Stimulated activated CD8-positive, alpha-beta memory T cell treated with anti-CD3 and anti-CD28 coated beads, Interleukin-12 subunit alpha, Interleukin-12 subunit beta, amount 100 ng/mL, for 24 hours (primary cell): ENCODE results near the gene DRD5.

Experiments used
- DNase-seq: peaks from one replicate; pipeline ENCODE4 v3.0.0-alpha.2; 2020; ENCODE audit errors: extremely low read depth

DRD5 gene

GRCh38 chr4:9816285-9816684 is 34.9 kb downstream of the DRD5 start:
- DNase-seq, result no peak

GRCh38 chr4:9820343-9820742 is 38.9 kb downstream of the DRD5 start:
- DNase-seq, result no peak

DNA sequence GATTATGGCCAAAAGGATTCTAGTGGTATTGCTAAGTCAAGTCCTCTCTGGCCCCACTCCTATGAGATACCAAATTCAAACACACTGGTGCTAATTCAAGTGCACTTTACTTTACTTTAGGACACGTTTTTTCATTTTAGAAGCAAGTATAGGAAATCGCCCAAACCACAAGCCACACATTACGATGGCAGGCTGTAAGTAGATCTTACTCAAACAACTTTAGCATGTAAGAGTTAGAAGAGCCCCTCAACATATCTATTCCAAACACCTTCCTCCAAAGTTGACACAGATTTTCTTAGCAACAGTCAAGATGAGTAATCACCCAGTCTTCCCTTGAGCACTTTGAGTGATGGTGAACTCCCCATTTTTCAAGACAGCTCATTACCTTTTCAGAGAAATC is 43.6 kb downstream of the DRD5 start:
- no peak for DNase-seq

DNA sequence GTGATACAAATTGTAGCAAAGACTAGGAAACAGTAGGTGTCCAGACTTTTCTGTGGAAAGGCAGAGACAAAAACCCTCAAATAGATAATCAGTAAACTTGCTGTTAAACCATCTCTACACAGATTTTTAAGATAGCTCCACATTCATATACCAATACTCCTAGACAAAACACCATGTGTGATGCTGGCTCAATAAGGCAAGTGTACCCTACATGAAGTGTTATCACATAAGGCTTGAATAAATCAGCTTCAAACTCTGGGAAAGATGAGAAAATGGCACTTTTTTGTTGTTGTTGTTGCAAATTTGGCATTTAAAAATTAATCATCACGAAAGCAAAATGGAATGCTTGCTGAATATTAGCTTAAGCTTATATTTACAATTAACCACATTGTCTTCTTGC is 45.1 kb downstream of the DRD5 start:
- no peak for DNase-seq

DNA sequence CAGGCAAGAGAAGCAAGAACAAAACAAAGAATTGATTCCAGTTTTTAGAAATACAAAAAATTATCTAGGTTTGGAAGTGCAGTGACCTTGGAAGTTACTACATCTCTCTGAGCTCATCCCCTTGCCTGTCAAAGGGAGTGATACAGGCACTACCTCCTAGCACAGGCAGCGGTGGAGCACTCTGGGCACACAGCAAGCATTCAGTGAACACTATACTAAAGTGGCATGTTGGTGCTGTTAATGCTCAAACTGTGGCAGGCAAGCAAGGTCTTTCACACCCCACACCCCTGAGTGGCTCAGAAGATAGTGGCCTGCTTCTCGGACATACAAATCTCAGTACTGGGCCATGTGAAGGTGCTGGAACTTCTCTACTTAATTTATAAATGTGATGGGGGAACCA is 51.2 kb downstream of the DRD5 start:
- DNase-seq, result no peak

- DNase-seq, result no peak
Measured at GRCh38 chr4:9833421-9833820, 52.0 kb downstream of the DRD5 start.
